ENCODE data around the gene ASRGL1.
"Not testable (repeated sequence)": the region's sequence is repeated elsewhere in the genome, so short reads cannot be mapped to it uniquely, and the experiment has no call there.

The ASRGL1 gene

GRCh38 chr11:62353841-62354240 lies 16.6 kb downstream of the ASRGL1 start:
- DNase-seq: no peak

GRCh38 chr11:62358273-62358672 lies 21.0 kb downstream of the ASRGL1 start:
- DNase-seq: no peak

DNA sequence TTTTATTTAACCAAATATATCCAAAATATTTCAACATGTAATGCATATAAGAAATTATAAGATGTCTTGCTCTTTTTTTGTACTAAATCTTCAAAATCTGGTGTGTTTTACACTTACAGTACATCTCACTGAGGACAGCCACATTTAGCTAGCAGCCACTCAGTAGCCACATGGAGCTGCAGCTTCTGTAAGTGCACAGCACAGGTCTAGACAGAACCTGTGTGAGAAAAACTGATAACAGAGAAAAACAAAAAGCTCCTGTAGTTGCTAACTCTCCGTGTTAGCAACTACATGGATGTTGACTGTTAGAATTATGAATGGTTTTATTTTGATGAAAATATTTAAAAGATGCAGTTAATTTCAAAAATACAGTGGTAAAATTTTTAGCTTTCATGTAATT lies 22.2 kb downstream of the ASRGL1 start:
- no peak for DNase-seq

DNA sequence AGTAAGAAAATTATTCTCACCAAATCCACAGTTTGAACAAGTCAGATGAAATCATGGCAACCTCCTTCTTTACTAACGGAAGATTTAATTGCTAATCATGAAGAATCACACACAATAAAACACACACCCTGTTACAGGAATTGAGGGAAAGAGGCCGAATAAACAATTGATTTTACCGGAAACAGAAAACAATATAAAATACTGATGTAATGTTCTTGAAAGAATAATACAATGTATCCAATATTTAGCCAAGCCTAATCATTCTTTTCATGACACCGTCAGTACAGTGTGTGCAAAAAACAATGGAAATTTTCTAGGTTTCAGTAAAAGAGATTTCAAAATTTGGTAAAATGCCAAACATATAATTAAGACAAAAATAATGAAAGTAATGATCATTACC lies 23.4 kb downstream of the ASRGL1 start:
- DNase-seq: no peak

DNA sequence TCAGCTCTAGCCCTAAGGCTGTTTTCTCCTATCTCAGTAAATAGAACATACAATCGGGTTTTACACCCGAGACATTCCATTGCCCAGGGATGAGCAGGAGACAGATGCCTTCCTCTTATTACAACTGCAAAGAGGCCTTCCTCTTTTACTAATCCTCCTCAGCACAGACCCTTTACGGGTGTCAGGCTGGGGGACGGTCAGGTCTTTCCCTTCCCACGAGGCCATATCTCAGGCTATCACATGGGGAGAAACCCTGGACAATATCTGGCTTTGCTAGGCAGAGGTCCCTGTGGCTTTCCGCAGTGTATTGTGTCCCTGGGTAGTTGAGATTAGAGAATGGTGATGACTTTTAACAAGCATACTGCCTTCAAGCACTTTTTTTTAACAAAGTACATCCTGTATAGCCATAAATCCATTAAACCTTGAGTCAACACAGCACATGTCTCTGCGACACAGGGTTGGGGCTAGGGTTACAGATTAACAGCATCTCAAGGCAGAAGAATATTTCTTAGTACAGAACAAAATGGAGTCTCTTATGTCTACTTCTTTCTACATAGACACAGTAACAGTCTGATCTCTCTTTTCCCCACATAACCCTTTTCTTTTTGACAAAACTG lies 31.7 kb downstream of the ASRGL1 start:
- peak; percentile 53 for DNase-seq

DNA sequence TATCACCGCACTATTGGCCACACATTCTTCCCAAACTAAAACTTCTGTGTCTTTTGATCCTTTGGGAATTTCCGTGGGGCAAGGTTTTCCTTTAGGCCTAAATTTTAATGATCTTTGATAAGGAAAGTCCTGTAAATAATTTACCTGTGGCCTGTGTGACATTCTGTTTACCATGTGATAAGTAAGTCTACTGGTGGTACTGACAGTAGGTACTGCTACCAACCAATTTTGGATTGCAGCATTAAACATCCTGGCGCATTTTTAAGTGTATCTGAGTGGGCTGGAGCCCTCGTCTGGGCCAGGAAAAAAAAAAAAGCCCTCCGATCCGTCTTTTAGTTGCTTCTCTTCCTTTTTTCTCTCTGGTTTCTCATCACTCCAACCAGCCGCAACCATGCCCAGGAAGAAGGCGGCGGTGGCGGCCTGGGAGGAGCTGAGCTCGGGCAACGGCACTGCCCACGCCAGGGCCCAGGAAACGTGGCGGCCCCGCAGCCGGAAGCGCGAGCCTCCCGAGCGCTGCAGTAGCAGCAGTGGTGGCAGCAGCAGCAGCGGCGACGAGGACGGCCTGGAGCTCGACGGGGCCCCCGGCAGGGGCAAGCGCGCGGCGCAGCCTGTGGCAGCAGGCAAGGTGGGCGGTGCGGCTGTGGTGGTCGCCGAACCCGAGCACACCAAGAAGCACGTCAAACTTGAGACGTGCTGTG lies 33.6 kb downstream of the ASRGL1 start:
- peak; percentile 18 for DNase-seq

- no peak for DNase-seq
Observed at GRCh38 chr11:62372871-62373270, 35.6 kb downstream of the ASRGL1 start.

GRCh38 chr11:62373464-62374119 lies 36.3 kb downstream of the ASRGL1 start:
- DNase-seq: no peak

DNA sequence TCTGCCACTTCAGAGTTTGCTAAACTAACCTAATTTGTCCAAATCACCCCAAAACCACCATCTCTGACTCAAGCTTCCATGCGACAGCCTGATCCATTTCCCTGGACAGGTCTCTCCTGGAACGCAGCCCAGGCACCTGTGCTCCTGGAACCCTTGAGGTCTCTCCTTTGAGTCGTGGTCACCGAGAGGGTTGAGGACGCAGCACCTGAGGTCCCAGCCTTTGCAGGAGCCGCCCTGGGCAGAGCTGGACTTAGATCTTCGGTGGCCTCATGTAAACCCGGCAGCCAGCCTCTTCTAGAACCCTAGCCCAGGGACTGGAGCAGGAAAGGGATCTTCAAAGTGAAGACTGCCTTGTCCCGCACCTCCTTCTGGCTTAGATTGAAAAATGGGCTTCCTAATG lies 37.6 kb downstream of the ASRGL1 start:
- no peak for DNase-seq

DNA sequence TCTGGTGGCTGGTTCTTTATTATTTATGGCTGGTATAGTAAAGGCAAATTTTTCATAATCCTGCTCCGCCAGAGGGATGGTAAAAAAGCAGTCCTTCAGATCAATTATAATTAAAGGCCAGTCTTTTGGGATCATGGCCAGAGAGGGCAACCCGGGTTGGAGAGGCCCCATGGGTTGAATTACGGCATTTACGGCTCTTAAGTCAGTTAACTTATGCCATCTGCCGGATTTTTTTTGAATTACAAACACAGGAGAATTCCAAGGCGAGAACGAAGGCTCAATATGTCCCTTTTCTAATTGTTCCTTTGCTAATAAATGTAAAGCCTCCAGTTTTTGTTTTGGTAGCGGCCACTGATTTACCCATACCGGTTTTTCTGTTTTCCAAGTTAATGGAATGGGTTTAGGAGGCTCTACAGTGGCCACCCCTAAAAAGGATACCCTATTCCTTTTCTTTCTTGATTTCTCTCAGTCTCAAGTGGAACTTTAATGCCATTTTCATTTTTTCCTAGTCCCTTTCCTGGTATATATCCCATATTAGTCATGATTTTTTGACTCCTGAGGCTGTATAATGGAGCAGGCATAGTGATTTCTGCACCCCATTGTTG lies 41.3 kb downstream of the ASRGL1 start:
- peak; percentile 76 for DNase-seq

DNA sequence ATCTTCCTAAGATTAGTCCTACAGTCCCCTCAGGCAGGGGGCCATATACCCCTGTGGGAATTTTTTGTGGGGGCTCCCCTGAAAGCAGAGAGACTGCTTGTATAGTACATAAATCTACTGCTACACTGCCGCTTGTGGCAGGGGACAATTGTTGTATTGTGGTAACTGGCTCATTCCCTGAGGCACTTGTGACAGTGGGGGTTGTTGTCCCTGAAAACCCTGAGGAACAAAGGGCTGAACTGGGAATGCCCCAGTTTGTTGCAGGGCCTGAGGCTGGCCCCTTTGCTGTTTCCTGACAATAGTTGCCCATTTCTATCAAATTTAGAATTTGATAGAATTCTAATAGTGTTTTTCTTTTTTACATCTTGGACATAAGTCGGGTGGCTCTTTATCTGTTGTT lies 42.3 kb downstream of the ASRGL1 start:
- DNase-seq: not testable (repeated sequence)

GRCh38 chr11:62380821-62381245 lies 43.6 kb downstream of the ASRGL1 start:
- DNase-seq: peak; percentile 89

DNA sequence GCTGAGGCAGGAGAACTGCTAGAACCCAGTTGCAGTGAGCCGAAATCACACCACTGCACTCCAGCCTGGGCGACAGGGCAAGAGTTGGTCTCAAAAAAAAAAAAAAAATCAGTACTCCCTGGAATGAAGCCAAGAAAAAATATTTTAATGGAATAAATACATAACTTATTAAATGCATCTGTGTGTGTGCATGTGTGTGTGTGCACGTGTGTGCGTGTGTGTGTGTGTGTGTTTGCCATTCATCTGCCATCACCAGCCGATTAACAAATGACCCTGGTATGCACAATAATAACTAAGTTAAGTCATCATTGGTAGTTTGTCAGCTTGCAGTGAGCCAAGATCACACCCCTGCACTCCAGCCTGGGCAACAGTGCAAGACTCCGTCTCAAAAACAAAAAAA lies 46.6 kb downstream of the ASRGL1 start:
- no peak for DNase-seq

DNA sequence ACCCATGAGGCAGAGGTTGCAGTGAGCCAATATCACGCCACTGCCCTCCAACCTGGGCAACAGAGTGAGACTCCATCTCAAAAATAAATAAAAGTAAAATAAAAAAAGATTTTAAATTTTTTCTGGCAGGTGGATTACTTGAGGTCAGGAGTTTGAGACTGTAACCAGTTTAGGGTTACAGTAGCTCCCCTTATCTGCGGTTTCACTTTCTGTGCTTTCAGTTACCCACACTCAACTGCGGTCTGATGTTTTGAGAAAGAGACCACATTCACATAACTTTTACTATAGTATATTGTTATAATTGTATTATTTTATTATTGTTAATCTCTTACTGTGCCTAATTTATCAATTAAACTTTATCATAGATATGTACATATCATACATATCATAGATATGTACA lies 48.8 kb downstream of the ASRGL1 start:
- DNase-seq: not testable (repeated sequence)

GRCh38 chr11:62387381-62387780 lies 50.1 kb downstream of the ASRGL1 start:
- DNase-seq: no peak

DNA sequence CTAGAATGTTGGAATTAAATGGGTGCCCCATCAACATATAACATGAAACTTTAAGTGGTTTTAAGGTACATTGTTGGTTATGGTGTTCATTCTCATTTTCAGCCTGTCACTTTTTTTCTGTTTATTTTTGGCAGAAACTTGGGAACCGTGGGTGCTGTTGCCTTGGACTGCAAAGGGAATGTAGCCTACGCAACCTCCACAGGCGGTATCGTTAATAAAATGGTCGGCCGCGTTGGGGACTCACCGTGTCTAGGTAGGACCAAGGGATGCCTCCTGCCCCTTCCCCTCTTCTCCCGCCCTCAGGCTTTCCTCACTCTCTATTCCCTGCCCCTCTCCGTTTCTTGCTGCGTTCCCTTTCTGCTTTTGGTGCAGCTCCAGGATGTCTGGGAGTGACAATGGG lies 51.8 kb downstream of the ASRGL1 start:
- no peak for DNase-seq

GRCh38 chr11:62390237-62390636 lies 53.0 kb downstream of the ASRGL1 start:
- no peak for DNase-seq

DNA sequence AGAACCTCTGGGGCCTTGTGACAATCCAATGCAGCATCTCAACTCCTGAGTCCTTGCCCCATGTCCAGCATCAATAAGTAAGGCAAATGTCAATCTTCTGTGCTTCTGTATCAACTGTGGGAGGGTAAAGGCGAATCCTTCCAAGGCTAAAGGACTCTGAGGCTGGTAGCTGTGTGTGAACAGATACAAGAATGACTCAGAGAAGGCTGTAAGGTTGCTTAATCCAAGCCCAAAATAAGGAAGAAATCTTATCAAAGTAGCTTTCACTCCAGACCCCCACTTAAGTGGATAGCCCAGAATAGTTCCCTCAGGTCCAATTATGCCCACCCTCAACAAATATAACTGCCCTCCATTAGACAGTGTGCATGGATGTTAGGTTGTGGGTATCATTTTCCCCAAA lies 53.5 kb downstream of the ASRGL1 start:
- DNase-seq: no peak

GRCh38 chr11:62391642-62392425 lies 54.6 kb downstream of the ASRGL1 start:
- DNase-seq: no peak

DNA sequence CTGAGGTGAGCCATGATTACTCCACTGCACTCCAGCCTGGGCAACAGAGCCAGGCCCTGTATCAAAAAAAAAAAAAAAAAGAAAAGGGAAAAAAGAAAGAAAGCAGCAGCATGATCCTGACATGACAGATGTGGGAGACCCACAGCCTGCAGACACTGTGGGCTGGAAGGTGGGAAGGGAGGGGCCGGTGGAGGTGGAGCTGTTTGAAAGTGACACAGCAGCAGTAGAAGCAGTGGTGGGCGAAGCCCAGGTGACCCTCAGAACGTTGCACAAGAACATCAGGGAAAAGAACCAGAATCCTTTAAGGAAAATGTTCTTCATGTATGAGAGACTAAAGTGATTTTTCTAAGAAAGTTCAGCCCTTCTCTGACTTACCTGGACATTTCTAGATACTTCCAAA lies 55.3 kb downstream of the ASRGL1 start:
- DNase-seq: no peak

DNA sequence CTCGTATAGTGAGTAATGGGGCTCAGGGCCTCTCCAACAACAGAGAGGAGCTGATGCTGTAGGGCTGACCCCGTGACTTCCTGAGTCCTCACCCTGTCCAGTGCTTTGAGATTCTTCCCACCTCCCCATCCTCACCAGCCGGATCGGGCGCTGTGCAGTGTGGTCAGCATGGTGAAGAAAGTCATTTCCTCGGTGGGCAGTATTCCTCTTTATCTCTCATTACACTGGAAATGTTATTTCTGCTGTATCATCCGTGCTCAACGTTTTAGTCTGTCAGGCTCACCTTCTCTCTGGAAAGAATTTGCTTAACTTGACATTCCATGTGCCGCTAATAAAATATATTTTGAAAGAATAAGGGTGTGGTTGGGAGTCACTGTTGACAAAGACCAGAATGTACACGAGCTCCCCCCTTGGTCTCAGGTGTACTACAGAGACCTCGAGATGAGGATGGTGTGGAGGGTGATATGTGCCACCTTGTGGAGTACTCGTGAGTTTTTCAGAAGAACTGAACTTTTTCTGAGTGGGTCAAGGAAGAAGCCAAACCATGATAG lies 55.9 kb downstream of the ASRGL1 start:
- DNase-seq: peak; percentile 61

GRCh38 chr11:62393735-62394134 lies 56.5 kb downstream of the ASRGL1 start:
- DNase-seq: no peak
